Activated T-helper 1 cell treated with Interleukin-2 at 50 U/mL for 16 hours (primary cell): ENCODE results near the gene TRIM2.

ENCODE experiments used
- DNase-seq: peaks from one replicate; pipeline ENCODE4 v3.0.0-alpha.2; 2020; ENCODE audit warnings: low read depth

The TRIM2 gene

DNA sequence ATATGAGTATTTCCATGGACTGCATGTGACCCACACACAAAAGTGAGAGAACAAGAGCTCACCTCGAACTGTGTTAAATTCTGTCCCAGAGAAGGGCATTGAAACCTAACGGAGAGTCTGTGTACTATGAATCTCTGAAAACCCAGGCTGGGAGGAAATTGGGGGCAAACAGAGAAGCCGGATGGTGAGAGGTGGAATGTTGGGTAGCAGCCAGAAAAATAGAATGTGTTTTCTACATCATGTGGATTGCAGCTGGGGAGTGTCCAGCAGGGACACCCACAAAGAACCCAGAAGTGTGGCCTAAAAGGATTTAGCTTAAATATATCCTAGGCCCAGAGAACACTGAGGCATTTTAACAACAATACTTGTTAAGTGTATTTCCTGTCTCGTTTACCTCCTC lies 178.9 kb downstream of the TRIM2 start:
- DNase-seq, result no peak

DNA sequence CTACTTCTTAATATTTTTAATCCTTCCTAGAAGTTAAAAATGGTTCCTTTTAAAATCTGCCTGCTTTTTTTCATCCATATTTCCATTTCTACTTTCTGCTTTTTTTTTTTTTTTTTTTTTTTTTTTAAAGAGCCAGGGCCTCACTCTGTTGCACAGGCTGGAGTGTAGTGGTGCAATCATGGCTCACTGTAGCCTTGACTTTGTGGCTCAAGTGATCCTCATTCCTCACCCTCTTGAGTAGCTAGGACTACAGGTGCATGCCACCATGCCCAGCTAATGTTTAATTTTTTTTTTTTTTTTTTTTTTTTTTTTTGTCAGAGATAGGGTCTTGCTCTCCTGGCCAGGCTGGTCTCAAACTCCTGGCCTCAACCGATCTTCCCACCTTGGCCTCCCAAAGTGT lies 179.9 kb downstream of the TRIM2 start:
- DNase-seq, result no peak

DNA sequence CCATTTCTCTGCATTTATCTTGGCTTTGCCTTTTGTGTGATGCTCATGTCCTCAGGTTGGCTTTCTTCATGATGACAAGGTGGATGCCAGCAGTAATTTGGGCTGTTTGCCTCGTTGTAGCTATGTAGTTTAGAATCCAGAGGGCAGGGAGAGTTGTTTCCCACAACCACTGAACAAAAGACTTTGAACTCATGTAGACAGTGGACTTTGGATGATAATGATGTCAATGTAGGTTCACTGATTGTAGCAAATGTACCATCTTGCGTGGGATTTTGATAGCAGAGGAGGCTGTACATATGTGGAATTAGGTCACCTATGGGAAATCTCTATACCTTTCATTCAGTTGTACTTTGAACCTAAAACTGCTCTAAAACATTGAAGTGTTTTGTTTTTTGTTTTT lies 181.5 kb downstream of the TRIM2 start:
- no peak for DNase-seq

DNA sequence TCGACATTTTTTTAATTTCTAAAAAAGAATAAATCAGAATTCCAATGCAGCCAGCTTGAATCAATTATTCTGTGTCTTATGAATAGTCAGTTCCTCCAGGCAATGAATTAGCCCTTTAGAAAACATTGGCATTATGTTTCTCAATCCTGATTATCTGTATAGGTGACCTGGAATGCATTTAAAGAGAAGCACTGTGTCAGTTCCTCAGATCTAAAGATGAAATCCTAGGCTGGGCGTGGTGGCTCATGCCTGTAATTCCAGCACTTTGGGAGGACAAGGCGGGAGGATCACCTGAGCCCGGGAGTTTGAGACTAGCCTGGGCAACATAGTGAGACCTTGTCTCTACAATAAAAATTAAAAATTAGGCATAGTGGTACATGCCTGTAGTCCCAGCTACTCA lies 183.7 kb downstream of the TRIM2 start:
- DNase-seq, result no peak
